GM18498 (cell line): ENCODE measurements around the gene SPDYE4.

Experiments used
- ATAC-seq: cut with Tn5 transposase; IDR thresholded peaks from one replicate; pipeline ENCODE4 v1.9.1; 2021; ENCODE audit warnings: mild to moderate bottlenecking, moderate library complexity; ENCODE audit not compliant: unreplicated experiment

The SPDYE4 gene

GRCh38 chr17:8713878-8714277 lies 44.5 kb downstream of the SPDYE4 start:
- ATAC-seq, result no peak

DNA sequence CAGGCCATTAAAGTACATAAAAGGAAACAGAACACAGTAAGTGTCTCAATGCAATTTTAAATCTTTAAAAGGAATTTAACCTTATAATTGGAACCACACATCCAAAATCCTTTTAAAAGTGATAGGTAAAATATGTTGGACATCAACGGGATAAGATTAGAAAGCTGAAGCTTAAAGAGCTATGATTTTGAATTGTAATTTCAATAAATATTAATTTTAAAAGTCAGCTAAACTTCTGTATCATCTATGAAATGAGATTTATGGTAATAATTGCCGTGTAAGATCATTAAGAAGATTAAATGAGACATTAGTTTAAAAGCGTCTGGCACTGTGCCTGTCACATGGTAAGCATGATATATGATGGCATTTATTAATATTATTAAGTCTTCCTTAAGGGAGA lies 45.0 kb downstream of the SPDYE4 start:
- no peak for ATAC-seq

GRCh38 chr17:8712698-8713097 lies 45.6 kb downstream of the SPDYE4 start:
- no peak for ATAC-seq

DNA sequence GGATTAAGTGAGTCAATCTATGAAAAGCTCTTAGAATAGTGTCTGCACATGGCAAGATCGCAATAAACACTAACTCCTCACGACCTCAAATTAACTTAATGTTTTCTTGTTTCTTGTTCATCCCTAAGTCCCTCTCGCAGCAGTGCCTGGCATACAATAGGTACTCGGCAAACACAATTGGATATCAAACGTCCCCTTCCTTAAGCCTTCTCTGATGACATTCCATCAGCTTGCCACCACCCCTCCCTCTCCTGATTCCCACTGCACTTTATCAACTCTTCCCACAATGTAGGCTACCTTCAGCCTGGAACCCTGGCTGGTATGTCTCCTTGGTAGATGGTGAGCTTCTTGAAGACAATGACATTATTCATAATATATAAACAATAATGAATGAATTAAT lies 47.1 kb downstream of the SPDYE4 start:
- ATAC-seq, result no peak

DNA sequence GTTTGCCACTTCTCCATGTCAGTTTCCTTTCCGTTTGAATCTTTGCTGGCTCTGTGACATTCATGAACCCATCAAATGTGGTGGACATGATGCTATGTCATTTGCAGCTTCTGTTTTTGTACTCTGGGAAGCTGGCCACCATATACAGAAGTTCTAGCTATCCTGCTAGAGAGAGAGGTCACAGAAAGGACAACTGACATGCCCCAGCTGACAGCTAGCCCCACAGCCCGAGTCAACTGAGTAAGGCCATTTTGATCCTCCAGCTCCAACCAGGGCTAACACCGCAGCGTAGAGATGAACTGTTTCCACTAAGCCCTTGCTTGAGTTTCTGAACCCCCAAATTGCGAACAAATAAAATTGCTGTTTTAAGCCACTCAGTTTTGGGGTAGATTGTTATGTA lies 47.5 kb downstream of the SPDYE4 start:
- ATAC-seq, result no peak

GRCh38 chr17:8709006-8709405 lies 49.3 kb downstream of the SPDYE4 start:
- no peak for ATAC-seq

DNA sequence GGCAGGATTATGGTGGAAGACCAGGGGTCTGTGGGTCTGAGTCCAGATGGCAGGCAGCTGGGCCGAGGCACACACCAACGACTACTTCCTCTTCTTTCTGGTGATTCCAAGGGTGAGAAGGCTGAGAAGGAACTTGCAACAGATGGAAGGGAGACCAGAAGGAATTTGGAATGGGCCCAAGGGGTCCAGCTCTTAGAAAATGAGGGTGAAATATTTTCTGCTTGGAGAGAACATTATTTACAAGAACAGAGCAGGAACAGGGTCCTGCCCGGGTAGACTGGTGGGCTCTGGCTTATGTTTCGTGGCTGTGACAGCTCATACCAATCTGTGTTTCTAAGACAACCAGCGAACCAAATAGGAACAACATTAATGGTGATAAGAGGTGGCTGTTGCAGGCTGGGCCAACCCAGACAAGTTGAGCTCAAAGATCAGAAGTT lies 50.3 kb downstream of the SPDYE4 start:
- no peak for ATAC-seq

DNA sequence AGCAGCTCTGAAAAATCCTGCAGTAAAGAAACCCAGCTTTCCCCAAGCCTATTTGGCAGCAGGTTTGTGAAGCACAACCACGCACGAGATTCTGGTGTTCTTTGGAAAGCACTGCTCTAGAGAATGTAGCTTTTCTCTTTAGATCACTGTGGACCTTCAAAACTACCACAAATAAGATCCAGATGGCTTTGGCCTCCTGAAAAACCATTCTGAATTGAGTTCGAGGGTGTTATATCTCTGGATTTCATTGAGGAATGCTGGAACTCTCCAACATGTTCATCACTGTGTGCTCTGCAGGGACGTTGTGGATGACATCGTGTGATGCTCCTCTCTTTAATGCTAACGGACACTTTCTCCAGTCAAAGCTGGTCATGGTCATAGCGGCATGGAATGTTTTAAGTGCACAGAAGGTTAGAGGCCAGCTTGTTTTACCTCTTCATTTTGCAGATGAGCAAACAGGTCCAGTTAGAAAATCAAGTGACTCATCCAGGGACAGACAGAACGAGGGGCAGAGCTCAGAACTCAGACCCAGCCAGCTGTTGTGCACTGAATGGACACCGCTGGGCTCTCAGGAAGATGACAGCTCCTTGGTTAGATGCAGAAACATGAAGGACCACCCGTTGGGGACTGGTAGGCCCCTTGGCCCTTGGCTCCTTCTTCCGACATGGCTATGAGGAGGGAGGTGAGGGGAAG lies 50.9 kb downstream of the SPDYE4 start:
- ATAC-seq, result no peak

DNA sequence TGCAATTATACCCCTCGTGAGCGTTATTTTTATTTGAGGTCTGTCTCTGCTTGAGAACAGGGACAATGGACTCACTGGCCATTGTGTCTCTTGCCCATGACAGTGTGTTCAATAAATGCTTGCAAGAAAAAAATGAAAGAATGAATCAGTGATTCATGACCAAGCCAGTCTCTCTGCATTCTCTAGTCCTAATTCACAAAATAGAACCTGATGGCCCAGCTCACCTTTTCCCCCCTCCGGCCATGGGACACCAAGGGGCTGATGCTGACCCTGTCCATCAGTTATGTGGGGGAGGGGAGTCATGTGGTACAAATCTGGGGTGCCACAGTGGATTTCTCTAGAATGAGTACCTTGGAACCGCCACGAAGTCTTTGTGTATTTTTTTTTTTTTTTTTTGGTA lies 51.9 kb downstream of the SPDYE4 start:
- ATAC-seq, result no peak

- no peak for ATAC-seq
These were observed 52.9 kb downstream of the SPDYE4 start for GRCh38 chr17:8705427-8705826.

DNA sequence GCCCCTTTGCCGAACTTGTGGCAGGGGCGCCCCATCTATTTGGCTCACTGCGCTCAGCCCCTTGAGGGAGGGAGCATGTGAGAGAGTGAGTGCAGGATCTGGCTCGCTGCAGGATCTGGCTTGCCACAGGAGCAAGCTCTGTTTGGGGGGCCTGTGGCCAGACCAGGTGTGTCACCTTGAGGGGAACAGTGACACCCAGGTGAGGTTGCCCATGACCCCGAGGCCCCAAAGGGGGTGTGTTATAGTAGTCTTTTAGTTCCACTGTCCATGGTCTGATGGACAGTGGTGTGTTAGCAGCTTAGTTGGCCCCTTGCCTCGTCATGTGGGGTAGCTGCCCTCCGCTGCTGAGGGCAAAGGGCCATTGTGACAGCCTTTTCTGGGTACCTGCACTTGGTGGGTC lies 55.3 kb downstream of the SPDYE4 start:
- no peak for ATAC-seq

GRCh38 chr17:8701754-8702153 lies 56.6 kb downstream of the SPDYE4 start:
- no peak for ATAC-seq

- ATAC-seq, result no peak
These were observed 57.1 kb downstream of the SPDYE4 start for GRCh38 chr17:8701221-8701620.
